Measurements from ENCODE around the gene P2RX6. TPM values are rescaled to one million over a fixed set of nuclear protein-coding genes. Genes with fewer than 3 reads are reported as not detected.

Gene P2RX6
- total and polyA plus RNA-seq, 9 of the 15 experiments (the other 6 are each of a cell fraction or from before 2014, with no cell fraction given) = 0.01 to 3.9 (median 1.5) TPM; not detected in 1

GRCh38 chr22:20981787-20982562 lies 33.0 kb upstream of the P2RX6 start, which contains the start of gene LZTR1 (continued):
- TF ChIP-seq E2F6 (IDR thresholded peaks at IDR 0.05; ENCODE audit: borderline replicate concordance in 1 of 2, extremely low read depth in 1 of 2, insufficient read depth in 1 of 2, insufficient read length in 1 of 2, low read depth in 1 of 2, low read length in 1 of 2, poor library complexity in 1 of 2, severe bottlenecking in 1 of 2) (peak; percentile 96 to 97), JUND (IDR thresholded peaks at IDR 0.05; ENCODE audit: borderline replicate concordance, low read depth, low read length) (peak; percentile 69; the same call in 1 of the 2 replicates), JUND (tag; IDR thresholded peaks at IDR 0.05; ENCODE audit: borderline replicate concordance, low read depth, low read length) (peak; percentile 88; the same call in 2 of the 3 replicates), KLF13 (tag; IDR thresholded peaks at IDR 0.05; ENCODE audit: borderline replicate concordance, low read depth) (peak; percentile 96), IFI16 (CRISPR knock-in tag; IDR thresholded peaks at IDR 0.05) (0 out of 2 replicates have a peak, but pooled peaks have one; percentile 14), CBX3 (IDR thresholded peaks at IDR 0.05; ENCODE audit: borderline replicate concordance in 1 of 2, low read length in 2 of 2) (peak in 1 of 2 experiments; percentile 61; a peak in 1 of 3 replicates), ZNF175 (CRISPR knock-in tag; IDR thresholded peaks at IDR 0.05; ENCODE audit: low read depth) (no peak), CXXC5 (CRISPR knock-in tag; IDR thresholded peaks at IDR 0.05) (peak; percentile 100), NCOA1 (IDR thresholded peaks at IDR 0.05; ENCODE audit: low read depth) (no peak), ZNF197 (CRISPR knock-in tag; IDR thresholded peaks at IDR 0.05; ENCODE audit: low read depth) (no peak), DMBX1 (CRISPR knock-in tag; IDR thresholded peaks at IDR 0.05; ENCODE audit: borderline replicate concordance) (peak; percentile 99), ASH1L (IDR thresholded peaks at IDR 0.05; ENCODE audit: borderline replicate concordance, low read depth, partially characterized antibody) (no peak), HOXB6 (CRISPR knock-in tag; IDR thresholded peaks at IDR 0.05; ENCODE audit: borderline replicate concordance) (peak; percentile 88; the same call in 1 of the 2 replicates)
- TF ChIP-seq, protein P1, sequence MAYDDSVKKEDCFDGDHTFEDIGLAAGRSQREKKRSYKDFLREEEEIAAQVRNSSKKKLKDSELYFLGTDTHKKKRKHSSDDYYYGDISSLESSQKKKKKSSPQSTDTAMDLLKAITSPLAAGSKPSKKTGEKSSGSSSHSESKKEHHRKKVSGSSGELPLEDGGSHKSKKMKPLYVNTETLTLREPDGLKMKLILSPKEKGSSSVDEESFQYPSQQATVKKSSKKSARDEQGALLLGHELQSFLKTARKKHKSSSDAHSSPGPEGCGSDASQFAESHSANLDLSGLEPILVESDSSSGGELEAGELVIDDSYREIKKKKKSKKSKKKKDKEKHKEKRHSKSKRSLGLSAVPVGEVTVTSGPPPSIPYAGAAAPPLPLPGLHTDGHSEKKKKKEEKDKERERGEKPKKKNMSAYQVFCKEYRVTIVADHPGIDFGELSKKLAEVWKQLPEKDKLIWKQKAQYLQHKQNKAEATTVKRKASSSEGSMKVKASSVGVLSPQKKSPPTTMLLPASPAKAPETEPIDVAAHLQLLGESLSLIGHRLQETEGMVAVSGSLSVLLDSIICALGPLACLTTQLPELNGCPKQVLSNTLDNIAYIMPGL (CRISPR knock-in tag; IDR thresholded peaks at IDR 0.05) = peak; percentile 100
- TF ChIP-seq, protein P2, sequence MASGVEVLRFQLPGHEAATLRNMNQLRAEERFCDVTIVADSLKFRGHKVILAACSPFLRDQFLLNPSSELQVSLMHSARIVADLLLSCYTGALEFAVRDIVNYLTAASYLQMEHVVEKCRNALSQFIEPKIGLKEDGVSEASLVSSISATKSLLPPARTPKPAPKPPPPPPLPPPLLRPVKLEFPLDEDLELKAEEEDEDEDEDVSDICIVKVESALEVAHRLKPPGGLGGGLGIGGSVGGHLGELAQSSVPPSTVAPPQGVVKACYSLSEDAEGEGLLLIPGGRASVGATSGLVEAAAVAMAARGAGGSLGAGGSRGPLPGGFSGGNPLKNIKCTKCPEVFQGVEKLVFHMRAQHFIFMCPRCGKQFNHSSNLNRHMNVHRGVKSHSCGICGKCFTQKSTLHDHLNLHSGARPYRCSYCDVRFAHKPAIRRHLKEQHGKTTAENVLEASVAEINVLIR (CRISPR knock-in tag; IDR thresholded peaks at IDR 0.05) = peak; percentile 85
- TF ChIP-seq, protein P3, sequence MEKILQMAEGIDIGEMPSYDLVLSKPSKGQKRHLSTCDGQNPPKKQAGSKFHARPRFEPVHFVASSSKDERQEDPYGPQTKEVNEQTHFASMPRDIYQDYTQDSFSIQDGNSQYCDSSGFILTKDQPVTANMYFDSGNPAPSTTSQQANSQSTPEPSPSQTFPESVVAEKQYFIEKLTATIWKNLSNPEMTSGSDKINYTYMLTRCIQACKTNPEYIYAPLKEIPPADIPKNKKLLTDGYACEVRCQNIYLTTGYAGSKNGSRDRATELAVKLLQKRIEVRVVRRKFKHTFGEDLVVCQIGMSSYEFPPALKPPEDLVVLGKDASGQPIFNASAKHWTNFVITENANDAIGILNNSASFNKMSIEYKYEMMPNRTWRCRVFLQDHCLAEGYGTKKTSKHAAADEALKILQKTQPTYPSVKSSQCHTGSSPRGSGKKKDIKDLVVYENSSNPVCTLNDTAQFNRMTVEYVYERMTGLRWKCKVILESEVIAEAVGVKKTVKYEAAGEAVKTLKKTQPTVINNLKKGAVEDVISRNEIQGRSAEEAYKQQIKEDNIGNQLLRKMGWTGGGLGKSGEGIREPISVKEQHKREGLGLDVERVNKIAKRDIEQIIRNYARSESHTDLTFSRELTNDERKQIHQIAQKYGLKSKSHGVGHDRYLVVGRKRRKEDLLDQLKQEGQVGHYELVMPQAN (IDR thresholded peaks at IDR 0.05; ENCODE audit: borderline replicate concordance) = no peak
- TF ChIP-seq, protein P4, sequence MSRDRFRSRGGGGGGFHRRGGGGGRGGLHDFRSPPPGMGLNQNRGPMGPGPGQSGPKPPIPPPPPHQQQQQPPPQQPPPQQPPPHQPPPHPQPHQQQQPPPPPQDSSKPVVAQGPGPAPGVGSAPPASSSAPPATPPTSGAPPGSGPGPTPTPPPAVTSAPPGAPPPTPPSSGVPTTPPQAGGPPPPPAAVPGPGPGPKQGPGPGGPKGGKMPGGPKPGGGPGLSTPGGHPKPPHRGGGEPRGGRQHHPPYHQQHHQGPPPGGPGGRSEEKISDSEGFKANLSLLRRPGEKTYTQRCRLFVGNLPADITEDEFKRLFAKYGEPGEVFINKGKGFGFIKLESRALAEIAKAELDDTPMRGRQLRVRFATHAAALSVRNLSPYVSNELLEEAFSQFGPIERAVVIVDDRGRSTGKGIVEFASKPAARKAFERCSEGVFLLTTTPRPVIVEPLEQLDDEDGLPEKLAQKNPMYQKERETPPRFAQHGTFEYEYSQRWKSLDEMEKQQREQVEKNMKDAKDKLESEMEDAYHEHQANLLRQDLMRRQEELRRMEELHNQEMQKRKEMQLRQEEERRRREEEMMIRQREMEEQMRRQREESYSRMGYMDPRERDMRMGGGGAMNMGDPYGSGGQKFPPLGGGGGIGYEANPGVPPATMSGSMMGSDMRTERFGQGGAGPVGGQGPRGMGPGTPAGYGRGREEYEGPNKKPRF (IDR thresholded peaks at IDR 0.05; ENCODE audit: low read depth, low read length) = no peak

All from K562 (cell line).